HG02763 (cell line): Measurements from ENCODE around the gene ABCB9.
"Not testable (repeated sequence)": the region's sequence is repeated elsewhere in the genome, so short reads cannot be mapped to it uniquely, and the experiment has no call there.

ENCODE experiments used
- ATAC-seq: cut with Tn5 transposase; IDR thresholded peaks from one replicate; pipeline ENCODE4 v1.9.1; 2021; ENCODE audit warnings: mild to moderate bottlenecking, moderate library complexity; ENCODE audit not compliant: unreplicated experiment

The ABCB9 gene

DNA sequence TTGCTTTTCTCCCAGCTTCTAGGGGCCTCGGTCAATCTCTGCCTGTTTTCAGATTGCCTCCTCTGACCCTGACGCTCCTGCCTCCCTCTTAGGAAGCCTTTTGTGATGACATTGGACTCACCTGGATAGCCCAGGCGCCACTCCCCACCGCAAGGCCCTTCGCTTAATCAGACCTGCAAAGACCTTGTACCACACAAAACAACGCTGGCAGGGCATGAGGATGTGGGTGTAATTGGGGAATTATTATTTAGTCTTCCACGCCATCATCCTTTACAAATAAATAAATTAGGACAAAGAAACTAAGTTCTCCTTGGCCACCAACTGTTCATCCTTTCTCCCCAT lies 62.6 kb downstream of the ABCB9 start:
- no peak for ATAC-seq

DNA sequence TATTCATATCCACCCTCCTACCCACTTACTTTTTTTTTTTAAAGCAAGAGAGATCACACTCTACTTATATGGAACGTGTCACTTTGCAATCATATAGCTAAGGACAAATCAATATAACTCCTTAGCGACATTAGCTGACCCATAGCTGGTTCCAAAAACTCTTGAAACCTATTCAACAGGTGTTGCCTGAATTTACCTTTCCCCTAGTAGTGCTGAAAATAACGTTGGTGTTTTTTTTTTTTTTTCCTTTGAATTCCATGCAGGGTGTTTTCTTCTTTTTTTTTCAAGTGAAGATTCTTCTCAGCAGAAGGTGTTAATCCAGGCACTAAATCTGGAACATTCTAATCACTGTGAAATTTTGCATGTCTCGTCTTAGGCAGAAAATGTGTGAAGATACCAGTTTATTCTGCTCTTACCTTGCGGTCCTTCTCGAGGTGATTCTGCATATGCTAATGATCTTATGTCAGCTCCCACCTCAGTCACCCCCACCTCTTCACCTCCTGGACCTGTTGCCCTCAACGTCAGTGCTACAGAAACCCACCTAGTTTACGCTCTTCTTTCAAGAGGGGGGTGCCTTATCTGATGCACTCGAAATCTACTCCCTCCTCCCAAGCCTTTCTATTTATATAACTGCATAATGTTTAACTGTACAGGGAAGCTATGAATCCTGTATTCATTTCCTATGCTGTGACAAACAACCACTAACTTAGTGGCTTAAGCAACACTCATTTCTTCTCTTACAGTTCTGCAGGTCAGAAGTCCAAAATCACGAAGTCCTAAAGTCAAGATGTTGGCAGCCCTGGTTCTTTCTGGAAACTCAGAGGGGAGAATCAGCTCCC lies 63.2 kb downstream of the ABCB9 start:
- ATAC-seq = no peak

DNA sequence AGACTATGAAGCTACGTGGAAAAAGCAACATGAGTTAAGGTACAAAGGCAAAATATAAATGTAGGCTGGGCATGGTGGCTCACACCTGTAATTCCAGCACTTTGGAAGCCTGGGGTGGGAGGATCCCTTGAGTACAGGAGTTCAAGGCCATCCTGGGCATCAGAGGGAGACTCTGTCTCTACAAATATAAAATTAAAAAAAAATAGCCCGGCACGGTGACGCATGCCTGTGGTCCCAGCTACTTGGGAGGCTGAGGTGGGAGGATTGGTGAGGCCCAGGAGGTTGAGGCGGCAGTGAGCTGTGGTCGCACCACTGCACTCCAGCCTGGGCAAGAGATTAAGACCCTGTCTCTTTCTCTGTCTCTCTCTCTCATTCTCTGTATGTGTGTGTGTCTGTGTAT lies 66.4 kb downstream of the ABCB9 start:
- no peak for ATAC-seq

DNA sequence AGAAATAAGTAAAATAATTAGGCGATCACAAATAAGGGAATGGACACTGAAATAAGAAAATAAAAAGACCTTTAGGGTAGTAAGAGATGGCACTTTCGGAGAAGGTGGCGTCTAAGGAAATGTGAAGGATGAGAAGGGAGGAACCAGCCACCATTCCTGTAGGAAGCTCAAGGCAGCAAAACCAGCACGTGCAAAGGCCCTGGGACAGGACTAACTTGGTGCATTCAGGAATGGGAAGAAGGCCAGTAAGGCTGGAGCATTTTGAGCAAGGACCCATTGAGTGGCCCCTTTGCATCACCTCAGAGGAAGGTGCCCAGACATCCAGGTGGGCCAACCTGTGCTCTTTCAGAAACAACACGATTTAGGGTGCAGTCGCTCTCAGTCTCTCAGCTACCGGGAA lies 69.6 kb downstream of the ABCB9 start:
- no peak for ATAC-seq

DNA sequence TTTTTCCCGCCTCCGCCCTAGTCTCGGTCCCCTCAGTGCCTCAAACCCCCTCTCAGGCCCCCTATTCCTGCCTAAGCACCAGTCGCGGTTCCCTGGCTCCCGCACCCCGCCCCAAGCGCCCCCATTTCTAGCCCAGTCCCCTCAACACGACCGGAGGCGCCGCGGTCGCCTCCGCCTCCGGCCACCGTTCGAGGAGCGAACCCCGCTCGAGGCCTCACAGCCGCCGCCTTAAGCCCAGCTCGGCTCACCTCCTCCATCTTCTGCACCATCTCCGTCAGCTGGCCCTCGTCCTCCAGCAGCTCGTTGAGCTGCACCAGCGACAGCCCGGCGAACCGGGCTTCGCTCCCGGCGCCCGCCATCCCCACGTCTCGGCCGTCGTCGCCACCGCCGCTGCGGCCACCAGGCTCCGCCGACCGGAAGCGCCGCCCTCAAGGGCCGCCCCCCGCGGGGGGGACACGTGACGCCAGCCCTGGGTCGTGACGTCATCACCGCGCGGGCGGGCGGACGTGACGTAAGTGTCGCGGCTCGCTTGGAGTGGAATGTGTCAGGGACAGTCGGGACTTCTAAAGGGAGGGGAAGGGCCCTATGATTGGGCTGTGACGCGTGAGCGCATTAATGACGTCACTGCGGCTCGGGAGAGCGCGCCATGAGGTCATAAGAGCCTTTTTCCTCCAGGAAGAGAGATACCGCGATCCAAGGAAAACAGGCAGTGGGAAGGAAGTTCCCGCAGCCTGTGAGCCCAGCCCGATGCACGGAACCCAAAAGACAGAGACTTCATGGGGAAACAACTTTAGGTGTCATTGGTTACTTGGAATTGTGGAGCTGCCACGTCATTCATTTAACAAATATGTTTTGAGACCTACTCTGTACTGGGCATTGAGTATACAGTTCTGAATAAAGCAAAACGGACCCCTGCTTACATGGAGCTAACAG lies 70.3 kb downstream of the ABCB9 start, which contains the start of gene VPS37B:
Gene VPS37B (minus strand): TSS at position 421 of the 933 bp plus-strand sequence. CDS start 62 bp downstream, at position 359.
- ATAC-seq = peak; percentile 75

DNA sequence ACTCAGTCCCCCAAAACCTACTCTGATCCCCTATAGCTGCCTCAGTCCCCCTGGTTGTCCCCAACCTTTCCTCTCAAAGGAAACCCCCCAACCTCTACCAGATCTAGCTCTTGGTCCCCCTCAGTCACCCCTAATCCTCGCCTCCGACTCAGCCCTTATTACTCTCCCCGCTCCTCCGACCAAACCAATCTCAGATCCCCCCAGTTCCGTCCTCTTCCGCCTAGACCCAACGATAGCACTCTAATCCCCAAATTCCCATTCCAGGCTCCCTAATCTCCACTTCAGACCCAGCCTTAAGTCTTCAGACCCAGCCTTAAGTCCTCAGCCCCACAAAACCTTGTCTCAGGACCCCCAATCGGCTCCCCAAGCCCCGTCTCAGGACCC lies 71.0 kb downstream of the ABCB9 start:
- no peak for ATAC-seq

DNA sequence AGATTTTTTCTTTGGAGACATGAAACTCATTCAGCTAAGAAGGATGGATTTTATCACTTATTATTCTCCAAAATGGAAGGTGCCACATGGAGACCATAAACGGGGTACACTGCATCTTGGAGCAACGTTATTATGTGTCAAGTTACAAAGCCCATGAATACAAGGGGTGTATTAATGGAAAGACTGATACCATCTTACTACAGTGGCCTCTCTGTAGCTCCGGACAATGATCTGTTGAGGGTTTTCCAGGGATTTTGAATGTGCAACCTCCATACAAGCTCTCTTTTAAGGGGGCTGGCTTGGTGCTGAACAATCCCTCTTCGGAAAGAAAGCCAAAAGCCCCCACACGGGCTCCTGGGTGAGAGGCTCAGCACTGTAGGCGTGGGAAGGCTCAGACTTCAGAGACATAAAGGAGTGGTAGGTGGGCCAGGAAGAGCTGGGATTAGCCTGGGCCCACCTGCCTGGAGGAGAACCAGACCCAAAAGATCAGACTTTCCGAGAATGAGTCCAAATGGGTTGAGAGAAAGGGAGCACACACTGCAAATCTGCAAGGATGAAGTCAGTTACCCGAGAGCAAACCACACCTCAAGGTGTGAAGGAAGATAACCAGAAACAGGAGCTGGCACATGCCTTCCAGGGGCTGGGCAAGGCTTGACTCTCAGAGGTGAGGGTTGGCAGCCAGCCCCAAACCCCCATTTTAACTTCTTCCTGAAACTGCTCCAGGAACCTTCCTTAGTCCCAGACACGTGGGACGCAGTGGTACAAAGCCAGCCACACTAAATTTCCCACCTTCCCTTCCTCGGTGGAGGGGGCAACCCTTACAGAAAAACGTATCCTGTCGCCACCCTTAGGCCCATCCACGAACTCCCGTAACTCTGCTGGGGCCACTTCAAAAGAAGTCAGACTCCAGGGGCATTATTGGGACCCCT lies 71.8 kb downstream of the ABCB9 start:
- ATAC-seq = no peak

DNA sequence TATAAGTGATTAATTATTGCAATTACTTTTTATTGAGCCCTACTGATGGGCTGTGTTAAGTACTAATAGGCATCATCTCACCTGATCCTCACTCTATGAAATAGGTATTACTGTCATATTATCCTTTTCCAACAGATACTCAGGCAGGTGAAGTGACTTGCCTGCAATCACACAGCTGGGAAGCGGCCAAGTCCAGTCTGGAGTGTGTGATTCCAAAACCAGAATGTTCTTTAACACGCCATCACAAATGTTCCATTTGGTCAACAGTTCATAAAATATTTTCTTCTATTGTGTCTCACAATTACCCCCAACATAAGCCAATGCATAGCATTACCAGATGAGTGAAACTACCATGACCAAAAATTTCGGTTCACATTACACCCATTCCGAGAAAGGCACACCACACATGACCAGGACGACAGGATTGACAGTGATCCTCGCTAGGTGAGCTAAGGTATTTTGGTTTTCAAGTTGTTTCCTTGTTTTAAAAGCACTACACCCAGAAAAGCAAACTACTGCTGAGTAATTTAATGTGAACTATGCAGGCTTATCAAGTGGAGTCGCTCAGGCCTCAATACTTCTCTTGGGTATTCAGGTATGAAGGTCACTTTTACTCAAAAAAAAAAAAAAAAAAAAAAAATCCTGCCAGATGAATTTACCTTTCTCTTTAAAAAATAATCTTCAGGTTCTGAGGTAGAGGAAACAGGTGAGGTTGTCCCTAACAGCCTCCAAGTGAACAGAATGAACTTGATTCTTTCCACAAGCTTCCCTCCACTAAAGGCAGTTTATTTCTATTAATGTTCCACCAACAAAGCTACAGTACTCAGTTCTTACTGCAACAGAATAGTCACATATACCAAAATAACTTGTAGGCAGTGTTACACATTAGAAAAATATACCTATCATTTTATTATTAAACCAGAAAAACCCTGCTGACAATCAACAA lies 72.8 kb downstream of the ABCB9 start:
- no peak for ATAC-seq

DNA sequence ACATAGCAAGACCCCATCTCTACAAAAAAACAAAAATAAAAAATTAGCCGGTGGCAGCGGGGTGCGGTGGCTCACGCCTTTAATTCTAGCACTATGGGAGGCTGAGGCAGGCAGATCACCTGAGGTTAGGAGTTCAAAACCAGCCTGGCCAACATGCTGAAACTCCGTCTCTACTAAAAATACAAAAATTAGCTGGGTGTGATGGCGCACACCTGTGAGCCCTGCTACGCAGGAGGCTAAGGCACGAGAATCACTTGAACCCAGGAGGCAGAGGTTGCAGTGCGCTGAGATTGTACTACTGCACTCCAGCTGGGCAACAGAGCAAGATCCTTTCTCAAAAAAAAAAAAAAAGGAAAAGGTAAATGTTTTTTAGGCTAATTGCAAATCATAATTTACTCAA lies 73.5 kb downstream of the ABCB9 start:
- not testable (repeated sequence) for ATAC-seq

DNA sequence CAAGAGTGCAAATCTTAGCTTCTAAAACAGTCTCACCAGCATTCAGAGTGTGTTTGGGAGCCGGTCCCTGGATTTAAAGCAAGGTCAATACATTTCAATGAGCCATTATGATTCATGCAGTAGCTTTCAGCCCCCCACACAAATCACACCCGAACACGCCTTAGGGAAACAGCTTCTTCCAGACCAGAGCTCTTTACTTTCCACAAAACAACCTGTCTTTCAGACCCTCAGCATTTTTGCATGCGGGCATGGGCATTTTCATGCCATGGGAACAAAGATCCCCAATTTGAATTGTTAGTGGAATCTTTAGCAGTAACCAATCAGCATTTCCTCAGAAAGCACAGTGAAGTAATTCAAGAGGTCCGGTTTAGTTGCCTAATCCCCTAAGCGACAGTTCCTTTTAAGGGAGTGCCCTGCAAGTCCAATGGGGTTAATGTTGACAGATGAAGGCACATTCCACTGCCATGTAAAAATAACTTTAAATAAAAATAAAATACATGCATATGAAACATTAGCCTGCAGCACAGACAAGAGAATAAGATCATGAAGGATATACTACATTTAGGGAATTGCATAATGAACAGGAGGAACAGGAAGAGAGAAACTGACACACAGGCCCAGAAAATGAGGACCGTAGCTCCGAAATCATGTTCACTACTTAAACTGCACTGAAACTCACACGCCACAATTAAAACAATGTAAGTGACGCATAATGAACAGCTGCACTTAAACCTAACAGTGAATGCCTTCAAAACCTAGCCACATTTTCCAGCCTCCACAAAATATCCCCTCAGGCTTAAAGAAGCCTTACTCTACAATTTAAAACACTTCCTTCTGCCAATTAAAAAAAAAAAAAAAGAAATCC lies 74.4 kb downstream of the ABCB9 start:
- ATAC-seq = no peak

DNA sequence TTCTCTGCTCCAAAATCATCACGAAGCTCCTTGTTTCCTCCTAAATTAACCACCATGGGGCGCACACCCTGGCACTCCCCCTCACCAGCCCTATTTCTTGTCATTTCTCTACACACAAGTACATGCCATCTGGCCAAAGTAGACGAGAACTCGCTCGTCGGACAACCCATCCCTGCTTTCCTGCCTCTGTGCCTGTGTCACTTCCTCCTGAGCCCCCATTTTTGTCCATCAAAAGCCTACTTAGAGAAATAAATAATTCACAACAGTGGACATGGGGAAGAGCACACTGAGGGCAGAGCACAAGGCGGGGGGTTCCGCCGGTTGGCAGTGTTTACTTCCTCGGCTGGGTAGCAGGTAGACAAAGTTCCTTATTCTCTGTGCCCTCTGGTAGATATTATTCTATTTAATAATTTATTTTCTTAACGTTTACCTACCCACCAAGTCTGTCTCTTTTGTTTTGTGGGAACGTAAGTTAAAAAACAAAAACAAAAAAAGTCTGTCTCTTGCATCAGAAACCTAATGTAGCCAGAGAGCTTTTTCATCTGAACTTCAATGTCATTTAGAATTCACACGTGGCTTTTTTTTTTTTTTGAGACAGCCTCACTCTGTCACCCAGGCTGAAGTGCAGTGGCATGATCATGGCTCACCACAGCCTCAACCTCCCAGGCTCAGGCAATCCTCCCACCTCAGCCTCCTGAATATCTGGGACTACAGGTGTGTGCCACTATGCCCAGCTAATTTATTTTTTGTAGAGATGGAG lies 76.3 kb downstream of the ABCB9 start:
- no peak for ATAC-seq

DNA sequence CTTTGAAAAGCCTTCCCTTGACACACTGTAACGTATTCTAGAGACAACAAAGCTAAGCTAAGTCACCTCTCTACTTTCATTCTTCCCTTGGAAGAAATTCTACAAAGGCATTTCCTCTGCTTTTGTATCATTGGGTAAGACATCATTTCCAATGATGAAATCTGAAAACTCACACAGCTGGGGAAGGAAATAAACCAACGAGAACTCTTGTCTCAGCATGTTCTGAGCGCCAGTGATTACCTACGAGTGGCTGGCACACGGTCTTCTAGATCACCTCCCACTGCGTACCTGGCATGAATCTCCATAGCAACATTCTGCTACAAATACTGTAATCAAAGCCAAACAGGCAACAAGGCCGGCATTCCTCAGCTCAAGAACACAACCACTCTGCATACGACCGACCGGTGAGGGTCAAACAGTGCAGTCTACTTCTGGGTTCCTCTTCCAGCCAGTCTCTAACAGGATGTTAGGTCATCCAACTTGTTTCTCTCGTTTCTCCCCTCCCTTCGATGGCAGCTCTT lies 78.0 kb downstream of the ABCB9 start:
- ATAC-seq = no peak

DNA sequence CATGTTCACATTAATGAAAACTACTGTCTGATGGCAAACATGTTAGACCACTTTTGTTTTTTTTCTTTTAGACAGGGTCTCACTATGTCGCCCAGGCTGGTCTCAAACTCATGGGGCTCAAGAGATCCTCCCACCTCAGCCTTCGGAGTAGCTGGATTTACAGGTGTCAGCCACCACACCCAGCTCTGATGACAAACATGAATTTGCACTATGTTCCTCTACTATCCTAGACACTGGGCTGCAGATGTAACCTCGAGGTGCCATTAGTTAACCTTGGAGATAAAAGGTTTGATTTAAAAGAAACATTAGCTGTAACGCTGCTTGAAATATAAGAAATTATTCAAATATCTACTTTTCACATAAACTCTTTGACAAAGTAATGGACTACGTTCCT lies 78.4 kb downstream of the ABCB9 start:
- peak; percentile 29 for ATAC-seq

DNA sequence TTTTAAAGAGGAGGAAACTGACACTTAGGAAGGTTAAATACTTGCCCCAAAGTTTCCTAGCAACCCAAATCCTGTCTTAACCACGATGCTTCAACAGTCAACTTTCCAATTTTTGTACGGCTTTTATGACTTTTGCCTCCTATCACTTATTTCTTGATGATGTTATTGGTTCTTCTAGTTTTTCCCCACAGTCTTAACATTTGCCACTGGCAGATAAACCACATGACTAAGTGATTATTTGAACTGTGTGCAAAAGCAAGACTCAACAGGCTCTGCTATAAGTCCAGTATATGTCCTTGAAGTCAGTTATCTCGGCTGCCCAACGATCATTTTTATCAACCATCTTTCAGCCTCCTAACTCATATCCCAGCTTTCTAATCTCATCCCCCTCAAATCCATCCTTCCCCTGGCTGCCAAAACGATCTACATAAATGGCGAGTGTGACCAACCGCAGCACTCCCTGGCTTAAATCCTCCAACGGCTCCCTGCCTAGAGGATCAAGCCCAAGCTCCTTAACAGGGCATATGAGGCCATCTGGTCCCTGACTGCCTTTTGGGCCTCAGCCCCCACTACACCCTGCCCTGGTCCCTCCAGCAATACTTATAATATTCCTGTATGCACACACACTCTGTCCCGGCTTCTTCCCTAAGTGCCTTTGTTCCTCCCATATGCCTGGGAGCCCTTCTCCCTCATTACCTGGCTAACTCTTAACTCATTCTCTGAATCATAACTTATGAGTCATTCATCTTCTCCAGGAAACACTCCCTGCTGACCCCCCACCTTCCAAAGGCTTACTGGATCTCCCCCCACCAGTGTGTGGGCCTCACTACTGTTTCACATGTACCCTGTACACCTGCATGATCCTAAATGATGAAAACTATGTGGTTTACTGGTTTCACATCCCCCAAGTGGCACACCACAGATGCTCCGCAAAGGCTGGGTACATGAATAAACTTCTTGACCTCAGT lies 79.1 kb downstream of the ABCB9 start:
- ATAC-seq = peak; percentile 79

DNA sequence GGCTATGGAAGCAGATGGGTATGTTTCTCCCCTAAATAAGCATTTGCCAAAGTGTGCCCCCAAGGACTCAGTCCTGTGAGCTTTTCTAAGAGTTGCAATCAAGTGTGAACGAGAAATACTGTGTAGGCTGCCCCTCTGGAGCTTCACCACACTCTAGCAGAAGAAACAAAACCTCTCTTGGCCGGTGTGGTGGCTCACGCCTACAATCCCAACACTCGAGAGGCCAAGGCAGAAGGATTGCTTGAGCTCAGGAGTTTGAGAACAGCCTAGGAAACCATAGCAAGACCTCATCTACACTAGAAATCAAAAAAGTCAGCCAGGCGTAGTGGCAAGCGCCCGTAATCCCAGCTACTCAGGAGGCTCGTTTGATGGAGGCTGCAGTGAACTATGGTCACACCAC lies 80.1 kb downstream of the ABCB9 start:
- no peak for ATAC-seq

DNA sequence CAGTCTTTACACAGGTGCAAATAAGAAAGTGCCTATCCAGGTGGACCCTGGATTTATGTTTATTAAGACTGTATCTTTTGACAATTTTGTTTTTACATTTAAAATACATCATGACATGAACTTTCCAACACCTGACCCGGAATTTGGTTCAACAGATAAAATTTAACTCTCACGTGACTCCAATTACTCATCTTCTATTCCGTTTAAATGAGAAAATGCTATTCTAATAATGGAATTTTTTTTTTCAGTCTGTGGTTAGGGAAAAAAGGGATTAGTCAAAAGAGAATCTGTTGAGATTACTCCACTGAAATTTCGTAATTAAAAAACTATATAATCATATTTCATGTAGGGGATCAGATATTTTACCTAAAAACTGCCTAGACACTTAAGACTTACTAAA lies 81.4 kb downstream of the ABCB9 start:
- ATAC-seq = no peak
